NCI-H1092 (cell line): ENCODE data around the gene IL1RAPL1.

Experiments used
- DNase-seq: peaks from one replicate; lab custom pipeline; 2025; lab: John Stamatoyannopoulos, UW

IL1RAPL1 gene

GRCh38 chrX:29653721-29654120 is 1066.5 kb downstream of the IL1RAPL1 start:
- no peak for DNase-seq

GRCh38 chrX:29659911-29660310 is 1072.7 kb downstream of the IL1RAPL1 start:
- DNase-seq, result no peak

- DNase-seq, result no peak
Observed at GRCh38 chrX:29661290-29661689, 1074.0 kb downstream of the IL1RAPL1 start.

GRCh38 chrX:29662101-29662500 is 1074.9 kb downstream of the IL1RAPL1 start:
- DNase-seq, result no peak

GRCh38 chrX:29662759-29663503 is 1075.7 kb downstream of the IL1RAPL1 start:
- DNase-seq, result no peak

- DNase-seq, result no peak
Observed at GRCh38 chrX:29665532-29665931, 1078.3 kb downstream of the IL1RAPL1 start.

GRCh38 chrX:29666366-29666765 is 1079.1 kb downstream of the IL1RAPL1 start:
- DNase-seq, result no peak

GRCh38 chrX:29671421-29671820 is 1084.2 kb downstream of the IL1RAPL1 start:
- DNase-seq, result no peak

- DNase-seq, result no peak
Observed at GRCh38 chrX:29687687-29688086, 1100.4 kb downstream of the IL1RAPL1 start.

GRCh38 chrX:29690061-29690460 is 1102.8 kb downstream of the IL1RAPL1 start:
- DNase-seq, result no peak

- DNase-seq, result no peak
Observed at GRCh38 chrX:29691044-29691443, 1103.8 kb downstream of the IL1RAPL1 start.

- DNase-seq, result no peak
Observed at GRCh38 chrX:29693912-29694311, 1106.7 kb downstream of the IL1RAPL1 start.

- no peak for DNase-seq
Observed at GRCh38 chrX:29699239-29699638, 1112.0 kb downstream of the IL1RAPL1 start.

- DNase-seq, result no peak
Observed at GRCh38 chrX:29707088-29707487, 1119.8 kb downstream of the IL1RAPL1 start.

- no peak for DNase-seq
Observed at GRCh38 chrX:29721152-29721551, 1133.9 kb downstream of the IL1RAPL1 start.

GRCh38 chrX:29724316-29724715 is 1137.1 kb downstream of the IL1RAPL1 start:
- DNase-seq, result no peak

GRCh38 chrX:29726811-29727210 is 1139.6 kb downstream of the IL1RAPL1 start:
- no peak for DNase-seq

- no peak for DNase-seq
Observed at GRCh38 chrX:29728639-29729038, 1141.4 kb downstream of the IL1RAPL1 start.

- DNase-seq, result no peak
Observed at GRCh38 chrX:29744966-29745365, 1157.7 kb downstream of the IL1RAPL1 start.

GRCh38 chrX:29746326-29746725 is 1159.1 kb downstream of the IL1RAPL1 start:
- no peak for DNase-seq

GRCh38 chrX:29762006-29762405 is 1174.8 kb downstream of the IL1RAPL1 start:
- no peak for DNase-seq

- no peak for DNase-seq
Observed at GRCh38 chrX:29775890-29776289, 1188.6 kb downstream of the IL1RAPL1 start.

- no peak for DNase-seq
Observed at GRCh38 chrX:29787656-29788055, 1200.4 kb downstream of the IL1RAPL1 start.

GRCh38 chrX:29788991-29789699 is 1201.9 kb downstream of the IL1RAPL1 start:
- no peak for DNase-seq
